ENCODE results near the gene ABCA4.

ABCA4 gene

GRCh38 chr1:94122201-94122970, 1.4 kb upstream of the ABCA4 start:
- DNase-seq (ENCODE audit: low read depth in 2 of 2), result no peak

GRCh38 chr1:94121411-94121821, 468 bp upstream of the ABCA4 start:
- no peak for DNase-seq (ENCODE audit: low read depth in 2 of 2)

DNA sequence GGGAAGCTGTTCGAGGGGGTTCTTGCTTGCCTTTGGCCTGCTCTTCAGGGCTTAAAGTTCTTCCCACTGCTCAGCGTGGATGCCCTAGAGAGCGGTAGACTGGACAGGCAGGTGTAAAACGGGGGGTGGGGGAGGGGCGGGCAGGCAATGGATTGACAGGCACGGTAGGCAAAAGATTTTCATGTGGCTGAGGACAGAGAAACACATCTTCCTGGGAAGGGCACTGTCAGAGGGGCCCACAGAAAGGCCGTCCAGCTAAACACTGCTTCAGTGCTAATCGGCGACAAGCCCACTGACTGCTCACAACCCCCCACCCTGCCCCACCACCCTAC, 412 bp downstream of the ABCA4 start:
- no peak for DNase-seq (ENCODE audit: low read depth in 2 of 2)

- no peak for DNase-seq (ENCODE audit: low read depth in 2 of 2)
These were observed 965 bp downstream of the ABCA4 start for GRCh38 chr1:94119796-94120569.

DNA sequence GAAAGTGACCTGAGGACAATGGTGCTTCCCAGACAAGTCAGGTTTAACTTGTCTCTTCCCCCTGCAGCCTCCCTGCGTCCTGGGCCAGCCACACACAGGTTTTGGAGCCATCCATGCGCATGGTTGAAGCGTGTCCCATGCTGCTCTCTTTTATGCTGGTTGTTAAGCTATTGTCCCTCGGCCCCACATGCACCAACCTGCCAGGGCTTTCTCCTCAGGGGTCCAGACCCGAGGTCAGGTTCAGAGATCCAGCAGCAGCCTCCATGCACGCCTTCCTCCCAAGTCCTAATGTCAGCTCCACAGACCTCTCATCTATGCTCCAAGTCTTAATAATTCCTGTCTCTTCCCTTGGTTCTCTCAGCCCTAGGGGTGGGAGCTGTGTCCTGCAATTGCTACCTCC, 1.6 kb downstream of the ABCA4 start:
- DNase-seq (ENCODE audit: low read depth in 2 of 2), result no peak

DNA sequence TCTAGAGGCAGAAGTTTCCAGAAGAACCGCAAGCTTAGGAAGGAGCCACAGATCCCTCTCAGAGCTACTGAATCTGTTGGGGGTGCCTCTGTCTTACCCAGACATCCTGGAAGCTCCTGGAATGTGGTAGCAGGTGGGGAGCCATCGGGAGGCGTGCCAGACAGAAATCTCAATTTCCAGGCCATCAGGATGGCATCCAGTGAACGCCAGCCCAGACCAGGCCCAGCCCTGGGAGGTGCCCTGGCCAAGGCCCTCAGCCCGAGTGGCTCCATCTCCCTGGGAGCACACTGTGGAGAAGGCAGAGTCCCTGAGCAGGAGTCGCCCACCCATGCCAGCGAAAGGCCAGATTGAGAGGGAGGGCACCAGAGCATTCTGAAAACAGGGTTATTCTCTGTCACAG, 2.5 kb downstream of the ABCA4 start:
- DNase-seq (ENCODE audit: low read depth in 2 of 2), result no peak

DNA sequence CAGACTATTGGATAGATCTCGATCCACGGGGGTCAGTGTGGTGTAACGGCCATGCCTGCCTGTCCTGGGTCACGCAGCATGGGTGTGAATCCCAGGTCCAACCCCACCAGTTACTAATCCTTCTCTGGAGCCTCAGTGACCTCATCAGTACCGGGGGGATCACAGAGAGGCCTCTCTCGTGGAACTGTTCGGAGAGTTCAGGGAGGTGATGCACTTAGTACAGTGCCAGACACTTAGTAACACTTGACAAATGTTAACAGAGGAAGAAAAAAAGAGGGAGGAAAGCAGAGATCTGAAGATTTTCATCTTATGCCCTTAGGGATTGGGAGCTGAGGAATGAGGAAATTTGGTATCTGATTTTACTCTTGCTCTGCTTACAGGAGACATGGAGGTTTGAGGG, 2.9 kb downstream of the ABCA4 start:
- DNase-seq (ENCODE audit: low read depth in 2 of 2), result no peak

DNA sequence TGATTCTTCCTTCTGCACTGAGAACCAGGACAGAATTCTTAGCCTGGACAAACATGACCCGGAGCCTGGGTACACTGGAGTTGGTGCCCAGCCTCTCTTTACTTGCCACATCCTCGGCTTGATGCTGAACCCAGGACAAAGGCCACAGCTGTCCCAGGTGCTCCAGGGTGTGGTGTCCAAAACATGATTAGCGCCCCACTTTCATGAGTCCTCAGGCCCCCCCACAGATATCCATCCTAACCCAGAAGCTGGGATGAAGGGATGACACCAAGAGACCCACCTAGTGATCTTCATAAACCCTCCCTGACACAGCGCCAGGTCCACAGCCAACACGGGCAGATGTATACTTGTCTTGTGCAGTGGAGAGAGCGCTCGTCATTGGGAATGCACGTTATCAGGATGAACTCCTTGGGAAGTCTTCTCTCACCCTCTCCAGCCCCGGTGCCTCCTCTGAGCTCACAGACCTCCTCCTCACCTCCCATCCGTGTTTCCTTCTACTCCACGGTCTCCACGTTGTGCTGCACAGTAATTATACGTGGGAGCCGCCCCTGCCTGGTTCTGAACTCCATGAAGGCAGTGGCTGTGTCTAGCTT, 3.6 kb downstream of the ABCA4 start:
- DNase-seq (ENCODE audit: low read depth in 2 of 2), result no peak

DNA sequence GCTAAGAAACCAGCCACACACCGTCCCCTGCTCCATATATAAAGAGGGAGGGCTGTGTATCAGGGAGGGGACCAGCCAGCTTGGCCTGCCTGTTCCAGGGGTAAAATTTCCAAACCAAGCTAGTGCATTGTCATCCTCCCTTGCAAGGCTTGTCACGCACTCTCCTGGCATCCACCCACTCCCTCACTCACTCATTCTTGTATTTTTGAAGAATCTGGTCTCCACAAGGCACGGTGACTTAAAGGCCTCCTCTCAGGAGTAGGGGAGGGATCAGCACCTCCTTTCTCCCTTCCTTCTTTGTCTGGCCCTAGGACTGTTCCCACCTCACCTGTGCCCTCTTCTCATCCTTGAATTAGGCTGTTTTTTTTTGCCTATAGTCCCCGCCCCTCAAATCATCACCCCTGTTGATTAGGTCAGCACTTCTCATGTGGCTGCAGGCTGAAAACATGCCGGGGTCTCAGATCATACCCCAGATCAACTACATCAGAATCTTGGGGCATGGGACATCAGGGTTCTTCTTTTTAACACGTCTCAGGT, 5.0 kb downstream of the ABCA4 start:
- no peak for DNase-seq (ENCODE audit: low read depth in 2 of 2)

DNA sequence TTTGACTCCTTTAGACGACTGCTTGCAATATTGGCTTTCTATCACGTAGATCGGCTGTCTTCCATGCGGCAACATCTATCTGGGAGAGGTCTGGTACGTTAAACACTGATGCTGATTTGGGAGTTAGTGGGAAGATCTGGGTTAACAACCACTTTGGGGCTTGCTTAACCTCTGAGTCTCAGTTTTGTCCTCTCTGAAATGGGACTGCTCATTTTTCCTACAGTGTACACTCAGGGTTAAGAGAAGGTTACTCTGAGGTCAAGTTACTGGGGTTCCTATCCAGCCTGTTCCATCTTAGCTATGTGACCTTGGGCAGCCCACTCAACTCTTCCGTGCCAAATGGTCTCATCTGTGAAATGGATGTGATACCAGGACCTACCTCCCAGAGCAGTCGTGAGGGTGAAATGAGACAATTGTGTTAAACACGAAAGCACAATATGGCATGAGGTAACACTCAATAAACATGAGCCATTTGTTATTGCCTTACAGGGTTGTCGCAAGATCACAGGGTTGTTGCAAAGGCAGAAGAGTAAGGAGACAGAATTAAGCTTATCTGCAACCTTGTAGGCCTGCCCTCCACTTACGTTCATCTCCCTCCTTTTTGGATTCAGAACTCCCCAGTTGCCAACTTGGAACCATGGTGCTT, 5.6 kb downstream of the ABCA4 start:
- DNase-seq (ENCODE audit: low read depth in 2 of 2), result no peak

- no peak for DNase-seq (ENCODE audit: low read depth in 2 of 2)
These were observed 7.2 kb downstream of the ABCA4 start for GRCh38 chr1:94113589-94114226.

DNA sequence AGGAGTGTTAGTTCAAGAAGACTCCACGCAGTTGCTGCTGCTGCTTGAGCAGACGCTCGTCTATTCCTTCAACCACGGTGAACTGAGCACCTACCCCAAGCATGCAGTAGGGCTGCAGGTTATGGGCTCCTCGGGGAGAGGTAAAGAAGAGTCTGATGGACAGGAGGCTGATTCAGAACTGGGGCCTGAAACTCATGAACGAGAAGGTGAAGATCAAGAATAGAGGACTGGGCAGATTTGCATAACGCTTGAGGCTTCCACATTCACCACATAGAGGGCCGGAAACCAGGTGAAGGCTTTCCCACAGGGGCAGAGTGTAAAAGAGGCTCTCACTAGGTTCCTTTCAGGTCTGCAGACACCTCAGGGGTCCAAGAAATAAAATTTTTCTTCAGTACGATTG, 9.1 kb downstream of the ABCA4 start:
- no peak for DNase-seq (ENCODE audit: low read depth in 2 of 2)

- no peak for DNase-seq (ENCODE audit: low read depth in 2 of 2)
These were observed 9.8 kb downstream of the ABCA4 start for GRCh38 chr1:94110946-94111740.

- no peak for DNase-seq (ENCODE audit: low read depth in 2 of 2)
These were observed 10.8 kb downstream of the ABCA4 start for GRCh38 chr1:94110021-94110761.

GRCh38 chr1:94109478-94109877, 11.5 kb downstream of the ABCA4 start:
- no peak for DNase-seq (ENCODE audit: low read depth in 2 of 2)

- no peak for DNase-seq (ENCODE audit: low read depth in 2 of 2)
These were observed 13.8 kb downstream of the ABCA4 start for GRCh38 chr1:94107141-94107540.

GRCh38 chr1:94106716-94107115, 14.2 kb downstream of the ABCA4 start:
- no peak for DNase-seq (ENCODE audit: low read depth in 2 of 2)

GRCh38 chr1:94105957-94106529, 14.9 kb downstream of the ABCA4 start:
- DNase-seq (ENCODE audit: low read depth in 2 of 2), result no peak

DNA sequence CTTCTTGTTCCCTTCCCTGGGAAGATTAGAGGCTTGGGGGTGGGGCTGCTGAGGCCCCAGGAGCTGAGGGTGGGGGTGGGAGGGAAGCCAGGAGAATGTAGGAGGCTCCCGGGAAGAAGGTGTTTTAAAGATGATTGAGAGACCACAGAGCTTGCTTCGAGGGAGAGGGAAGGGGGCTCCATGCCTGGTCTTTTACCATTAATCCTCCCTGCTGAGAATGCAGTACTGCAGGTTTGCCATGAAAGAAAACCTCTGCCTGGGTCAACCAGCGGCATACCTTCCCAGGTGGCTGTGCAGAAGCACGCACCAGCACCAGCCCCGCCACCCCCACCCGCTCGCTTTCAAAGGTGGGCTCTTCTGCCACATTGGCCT, 15.4 kb downstream of the ABCA4 start:
- DNase-seq (ENCODE audit: low read depth in 2 of 2), result no peak

Measured in stimulated activated CD4-positive, alpha-beta T cell treated with anti-CD3 and anti-CD28 coated beads, Interleukin-15, amount 100 ng/mL, for 48 hours (primary cell).